Measurements from ENCODE around the gene NEUROD2.

Gene NEUROD2

DNA sequence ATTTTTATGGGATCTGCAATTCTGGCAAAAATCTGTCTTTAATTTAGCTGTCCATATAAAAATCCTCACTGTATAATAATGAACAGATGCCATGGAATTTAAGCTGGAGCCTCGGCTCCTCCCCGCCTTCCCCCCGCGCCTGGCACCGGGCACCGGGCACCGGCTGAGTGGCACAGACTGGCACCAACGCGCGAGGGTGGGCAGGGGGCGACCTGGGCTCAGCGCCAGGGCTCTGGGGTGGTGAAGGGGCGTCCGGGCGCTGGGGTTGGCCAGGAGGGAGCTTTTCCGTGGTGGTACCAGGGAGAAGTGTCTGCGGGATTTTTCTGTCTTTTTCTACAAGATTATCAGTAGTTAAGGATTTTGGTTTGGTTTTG lies 9.1 kb downstream of the NEUROD2 start:
- no peak overlapping the region for H3K4me3 ChIP-seq (ENCODE audit: low read depth, low read length)
- no peak for DNase-seq (ENCODE audit: low read depth)
- TF ChIP-seq, protein P1, sequence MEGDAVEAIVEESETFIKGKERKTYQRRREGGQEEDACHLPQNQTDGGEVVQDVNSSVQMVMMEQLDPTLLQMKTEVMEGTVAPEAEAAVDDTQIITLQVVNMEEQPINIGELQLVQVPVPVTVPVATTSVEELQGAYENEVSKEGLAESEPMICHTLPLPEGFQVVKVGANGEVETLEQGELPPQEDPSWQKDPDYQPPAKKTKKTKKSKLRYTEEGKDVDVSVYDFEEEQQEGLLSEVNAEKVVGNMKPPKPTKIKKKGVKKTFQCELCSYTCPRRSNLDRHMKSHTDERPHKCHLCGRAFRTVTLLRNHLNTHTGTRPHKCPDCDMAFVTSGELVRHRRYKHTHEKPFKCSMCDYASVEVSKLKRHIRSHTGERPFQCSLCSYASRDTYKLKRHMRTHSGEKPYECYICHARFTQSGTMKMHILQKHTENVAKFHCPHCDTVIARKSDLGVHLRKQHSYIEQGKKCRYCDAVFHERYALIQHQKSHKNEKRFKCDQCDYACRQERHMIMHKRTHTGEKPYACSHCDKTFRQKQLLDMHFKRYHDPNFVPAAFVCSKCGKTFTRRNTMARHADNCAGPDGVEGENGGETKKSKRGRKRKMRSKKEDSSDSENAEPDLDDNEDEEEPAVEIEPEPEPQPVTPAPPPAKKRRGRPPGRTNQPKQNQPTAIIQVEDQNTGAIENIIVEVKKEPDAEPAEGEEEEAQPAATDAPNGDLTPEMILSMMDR (IDR thresholded peaks at IDR 0.05; ENCODE audit: low read depth, low read length) = no peak
- TF ChIP-seq, protein P2, sequence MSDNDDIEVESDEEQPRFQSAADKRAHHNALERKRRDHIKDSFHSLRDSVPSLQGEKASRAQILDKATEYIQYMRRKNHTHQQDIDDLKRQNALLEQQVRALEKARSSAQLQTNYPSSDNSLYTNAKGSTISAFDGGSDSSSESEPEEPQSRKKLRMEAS (IDR thresholded peaks at IDR 0.05; ENCODE audit: low read depth, low read length) = no peak
- TF ChIP-seq POLR2A (IDR thresholded peaks at IDR 0.05; ENCODE audit: extremely low read depth, insufficient read length) (no peak), MYC (IDR thresholded peaks at IDR 0.05; ENCODE audit: low read depth, low read length) (no peak)

DNA sequence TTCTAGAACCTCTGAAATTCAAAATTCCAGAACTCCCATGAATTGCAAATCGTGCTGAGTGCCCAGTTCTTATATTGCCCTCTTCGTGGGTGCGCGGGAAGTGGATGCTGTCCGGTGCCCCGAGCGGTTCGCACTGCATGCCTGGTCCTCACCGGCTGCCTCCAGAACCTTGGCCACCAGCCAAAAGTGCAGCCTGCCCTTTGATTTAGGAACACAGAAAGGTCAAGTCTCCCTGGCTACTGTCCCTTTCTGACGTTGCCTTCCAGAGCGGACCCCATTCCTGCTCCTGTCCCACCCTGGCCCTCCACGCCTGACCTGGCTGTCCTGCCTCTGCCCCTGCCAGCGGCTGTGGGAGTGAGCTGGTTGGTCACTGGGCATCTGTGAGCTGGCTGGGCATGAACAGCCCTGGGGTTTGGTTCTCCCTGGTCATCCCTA lies 9.7 kb downstream of the NEUROD2 start:
- no peak for DNase-seq (ENCODE audit: low read depth)
- H3K4me3 ChIP-seq (ENCODE audit: low read depth, low read length) = no peak overlapping the region
- TF ChIP-seq, protein P1 (IDR thresholded peaks at IDR 0.05; ENCODE audit: low read depth, low read length) = no peak
- no peak for TF ChIP-seq POLR2A (IDR thresholded peaks at IDR 0.05; ENCODE audit: extremely low read depth, insufficient read length)
- no peak for TF ChIP-seq MYC (IDR thresholded peaks at IDR 0.05; ENCODE audit: low read depth, low read length)
- TF ChIP-seq, protein P2 (IDR thresholded peaks at IDR 0.05; ENCODE audit: low read depth, low read length) = no peak

DNA sequence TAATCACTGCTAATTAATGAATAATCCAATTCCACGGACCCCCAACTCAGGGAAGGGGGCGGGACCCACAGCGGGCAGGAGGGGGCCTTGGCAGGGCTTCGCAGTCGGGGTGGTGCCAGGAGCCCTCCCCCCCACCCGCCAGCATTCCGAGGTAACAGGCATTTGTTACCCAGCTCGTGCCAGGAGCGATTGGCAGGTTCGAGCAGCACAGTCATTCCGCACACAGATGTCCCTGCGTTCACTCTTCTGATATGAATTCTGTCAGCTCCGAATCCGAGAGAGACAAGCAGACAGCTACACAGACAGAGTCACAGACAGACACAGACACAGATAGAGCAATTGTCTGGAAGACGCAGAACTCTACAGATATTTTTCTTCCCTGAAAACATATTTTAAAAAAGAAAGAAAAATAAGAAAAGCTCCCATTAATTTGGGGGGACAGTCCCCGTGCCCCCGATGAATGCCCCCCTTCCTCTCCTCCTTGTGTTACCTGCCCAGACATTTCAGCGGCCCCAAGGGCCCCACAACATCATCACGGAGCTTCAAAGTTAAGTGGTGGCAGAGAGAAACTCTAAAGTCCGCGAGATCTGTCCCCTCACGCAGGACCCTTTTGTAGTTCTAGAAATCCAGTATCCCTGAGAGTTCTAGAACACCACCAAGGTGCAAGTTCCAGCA lies 10.2 kb downstream of the NEUROD2 start:
- TF ChIP-seq, protein P2 (IDR thresholded peaks at IDR 0.05; ENCODE audit: low read depth, low read length) = no peak
- no peak for TF ChIP-seq POLR2A (IDR thresholded peaks at IDR 0.05; ENCODE audit: extremely low read depth, insufficient read length)
- TF ChIP-seq MYC (IDR thresholded peaks at IDR 0.05; ENCODE audit: low read depth, low read length) = no peak
- TF ChIP-seq, protein P1 (IDR thresholded peaks at IDR 0.05; ENCODE audit: low read depth, low read length) = no peak
- DNase-seq (ENCODE audit: low read depth) = no peak
- H3K4me3 ChIP-seq (ENCODE audit: low read depth, low read length) = no peak overlapping the region

DNA sequence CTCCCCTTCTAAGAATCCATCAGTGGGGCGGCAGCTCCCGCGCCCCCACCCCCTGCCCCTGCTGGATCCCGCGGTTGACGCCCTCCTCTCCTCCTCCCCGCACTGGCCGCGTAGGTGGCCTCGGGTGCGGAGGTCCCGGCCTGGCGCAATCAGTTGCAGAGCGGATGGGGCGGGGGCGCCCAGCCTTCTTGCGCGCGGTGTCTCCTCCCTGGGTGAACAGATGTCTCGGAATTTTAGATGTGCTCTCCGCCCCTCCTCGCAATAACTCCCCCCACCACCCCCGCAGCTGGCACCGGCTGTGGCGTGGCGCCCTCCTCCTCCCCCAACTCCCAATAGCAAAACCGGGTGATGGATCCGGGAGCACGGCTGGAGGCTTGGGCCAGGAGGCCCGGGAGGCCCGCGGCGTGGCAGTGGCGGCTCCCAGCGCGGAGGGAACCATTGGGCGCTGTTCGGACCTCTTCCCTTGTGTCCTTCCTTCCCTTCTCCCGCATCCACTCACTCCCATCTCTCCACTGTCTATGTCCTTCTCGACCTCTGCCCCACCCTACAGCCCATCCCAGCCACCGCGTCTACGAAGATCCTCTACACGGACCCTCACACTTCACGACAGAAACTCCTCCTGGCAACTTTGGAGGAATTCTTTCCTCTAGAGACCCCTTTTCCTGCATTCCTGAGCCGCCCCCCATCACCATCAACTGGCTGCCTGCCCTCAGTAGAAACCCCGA lies 11.0 kb downstream of the NEUROD2 start:
- H3K4me3 ChIP-seq (ENCODE audit: low read depth, low read length) = no peak overlapping the region
- no peak for TF ChIP-seq POLR2A (IDR thresholded peaks at IDR 0.05; ENCODE audit: extremely low read depth, insufficient read length)
- DNase-seq (ENCODE audit: low read depth) = no peak

DNA sequence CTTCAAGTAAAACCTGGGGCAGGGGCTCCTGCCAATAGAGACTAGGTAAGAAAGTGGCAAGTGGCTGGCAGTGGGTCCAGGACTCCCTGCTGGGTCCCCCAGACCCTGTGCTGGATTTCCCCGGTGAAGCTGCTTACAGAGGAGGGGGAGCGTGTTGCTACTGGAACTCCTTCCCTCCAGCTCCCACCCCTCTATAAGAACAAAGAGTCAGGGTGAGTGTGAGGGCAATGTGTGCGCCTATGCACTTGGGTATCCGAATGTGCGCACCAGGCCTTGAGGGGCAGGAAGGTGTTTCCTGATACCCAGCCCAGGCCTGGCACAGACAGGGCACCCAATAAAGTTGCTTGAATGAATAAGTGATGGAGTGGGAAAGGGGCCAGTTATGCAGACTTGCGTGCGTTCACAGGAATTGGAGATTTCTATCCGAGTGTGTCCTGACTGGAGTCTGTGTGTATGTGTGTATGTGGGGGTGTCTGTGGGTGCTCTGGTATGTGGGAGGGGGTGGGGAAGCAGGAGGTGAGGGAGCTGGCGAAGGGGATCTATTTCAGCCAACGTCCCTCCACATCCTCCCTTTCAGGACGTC lies 11.7 kb downstream of the NEUROD2 start:
- TF ChIP-seq, protein P2 (IDR thresholded peaks at IDR 0.05; ENCODE audit: low read depth, low read length) = no peak
- TF ChIP-seq, protein P1 (IDR thresholded peaks at IDR 0.05; ENCODE audit: low read depth, low read length) = no peak
- TF ChIP-seq MYC (IDR thresholded peaks at IDR 0.05; ENCODE audit: low read depth, low read length) (no peak), POLR2A (IDR thresholded peaks at IDR 0.05; ENCODE audit: extremely low read depth, insufficient read length) (no peak)
- DNase-seq (ENCODE audit: low read depth) = no peak
- no peak overlapping the region for H3K4me3 ChIP-seq (ENCODE audit: low read depth, low read length)

DNA sequence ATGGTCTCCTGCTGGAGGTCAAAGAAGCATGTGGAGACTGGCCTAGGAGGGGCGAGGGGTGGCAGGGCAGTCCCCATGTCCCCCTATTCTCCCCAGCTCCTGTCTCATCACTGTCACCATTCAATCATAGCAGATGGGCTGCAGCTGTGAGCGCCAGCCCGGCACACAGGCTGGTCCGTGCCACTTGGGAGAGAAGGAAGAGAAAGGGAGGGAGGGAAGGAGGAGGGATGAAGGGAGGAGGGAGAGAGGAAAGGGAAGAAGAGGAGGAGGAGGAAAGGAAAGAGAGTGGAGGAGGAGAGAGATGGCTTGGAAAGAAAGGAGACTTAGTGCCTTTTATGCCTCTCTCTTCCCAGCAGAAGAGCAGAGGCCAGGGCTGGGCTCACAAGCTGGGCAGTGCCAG lies 12.4 kb downstream of the NEUROD2 start:
- DNase-seq (ENCODE audit: low read depth) = no peak
- TF ChIP-seq, protein P1 (IDR thresholded peaks at IDR 0.05; ENCODE audit: low read depth, low read length) = no peak
- TF ChIP-seq, protein P2 (IDR thresholded peaks at IDR 0.05; ENCODE audit: low read depth, low read length) = no peak
- TF ChIP-seq POLR2A (IDR thresholded peaks at IDR 0.05; ENCODE audit: extremely low read depth, insufficient read length) = no peak
- no peak for TF ChIP-seq MYC (IDR thresholded peaks at IDR 0.05; ENCODE audit: low read depth, low read length)
- no peak overlapping the region for H3K4me3 ChIP-seq (ENCODE audit: low read depth, low read length)

All from NB4 (cell line).